Measurements from ENCODE around the gene NFIC. TPM values are rescaled to one million over a fixed set of nuclear protein-coding genes. Genes with fewer than 3 reads are reported as not detected.
A peak's percentile ranks its signal among the peaks of the same experiment; 100 is the strongest.

Gene NFIC
- total RNA-seq, 4 donors from 2014 or later, result 138 to 200 (median 160) TPM

- WGBS, 2 donors, result 78 to 80% methylated on average over 13 of the region's 13 CpGs
- TF ChIP-seq POLR2A (IDR thresholded peaks at IDR 0.05) (no peak), CTCF (IDR thresholded peaks at IDR 0.05) (no peak), EP300 (IDR thresholded peaks at IDR 0.05) (no peak)
- no peak for DNase-seq (ENCODE audit: low spot score in 2 of 2)
- Histone ChIP-seq H3K27ac (peak overlapping the region in 1 of 4 donors; percentile 29), H3K27me3 (no peaks in the 10 kb centered on the region), H3K9me3 (no peaks in the 10 kb centered on the region), H3K4me3 (no peak overlapping the region), H3K36me3 (peaks cover 0 to 7% (median 0%) of the 10 kb centered on the region in 3 donors), H3K4me1 (peaks cover 0 to 66% (median 24%) of the 10 kb centered on the region in 4 donors)
These were observed 45.3 kb downstream of the NFIC start for GRCh38 chr19:3411636-3412035.

GRCh38 chr19:3412066-3412465, 45.7 kb downstream of the NFIC start:
- Histone ChIP-seq H3K27me3 (no peaks in the 10 kb centered on the region), H3K4me1 (peaks cover 0 to 62% (median 24%) of the 10 kb centered on the region in 4 donors), H3K36me3 (peaks cover 0 to 7% (median 0%) of the 10 kb centered on the region in 3 donors), H3K4me3 (no peak overlapping the region), H3K9me3 (no peaks in the 10 kb centered on the region), H3K27ac (peak overlapping the region in 1 of 4 donors; percentile 29)
- WGBS, 2 donors, result 71 to 80% methylated on average over 4 of the region's 4 CpGs
- DNase-seq (ENCODE audit: low spot score in 2 of 2), result no peak
- TF ChIP-seq POLR2A (IDR thresholded peaks at IDR 0.05) (no peak), CTCF (IDR thresholded peaks at IDR 0.05) (no peak), EP300 (IDR thresholded peaks at IDR 0.05) (no peak)

DNA sequence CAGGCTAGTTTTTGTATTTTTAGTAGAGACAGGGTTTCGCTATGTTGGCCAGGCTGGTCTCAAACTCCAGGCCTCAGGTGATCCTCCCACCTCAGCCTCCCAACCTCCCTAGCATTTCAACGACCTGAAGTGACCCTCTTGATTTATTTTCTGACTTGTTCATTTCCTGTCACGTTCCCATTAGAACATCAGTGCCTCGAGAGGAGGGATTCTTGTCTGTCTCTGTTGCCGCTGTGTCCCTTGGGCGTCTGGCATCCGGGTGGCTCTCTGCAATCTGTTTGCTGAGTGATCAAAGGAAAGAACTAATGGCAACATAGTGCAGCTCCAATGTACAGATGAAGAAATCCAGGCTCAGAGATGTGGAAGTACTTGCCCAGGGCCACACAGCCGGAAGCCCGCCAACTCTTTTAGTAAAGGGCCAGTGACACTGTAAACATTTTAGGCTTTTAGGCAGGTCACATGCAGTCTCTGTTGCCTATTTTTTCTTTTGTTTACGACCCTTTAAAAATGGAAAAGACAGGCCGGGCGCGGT, 47.5 kb downstream of the NFIC start:
- Histone ChIP-seq H3K9me3 (no peaks in the 10 kb centered on the region), H3K27ac (peak overlapping the region in 2 of 4 donors; percentile 47 to 50), H3K27me3 (no peaks in the 10 kb centered on the region), H3K4me3 (no peak overlapping the region), H3K36me3 (peaks cover 0 to 7% (median 0%) of the 10 kb centered on the region in 3 donors), H3K4me1 (peaks cover 0 to 51% (median 9%) of the 10 kb centered on the region in 4 donors)
- WGBS, 2 donors, result 64 to 65% methylated on average over 13 of the region's 13 CpGs
- no peak for TF ChIP-seq POLR2A (IDR thresholded peaks at IDR 0.05)
- TF ChIP-seq CTCF (IDR thresholded peaks at IDR 0.05), result no peak
- TF ChIP-seq EP300 (IDR thresholded peaks at IDR 0.05), result no peak
- DNase-seq (ENCODE audit: low spot score in 2 of 2), result no peak

- DNase-seq (ENCODE audit: low spot score in 2 of 2), result no peak
- Histone ChIP-seq H3K9me3 (no peaks in the 10 kb centered on the region), H3K27me3 (no peaks in the 10 kb centered on the region), H3K27ac (peak overlapping the region in 1 of 4 donors; percentile 15), H3K4me3 (no peak overlapping the region), H3K4me1 (peaks cover 0 to 46% (median 0%) of the 10 kb centered on the region in 4 donors), H3K36me3 (peaks cover 0 to 3% (median 0%) of the 10 kb centered on the region in 3 donors)
- TF ChIP-seq CTCF (IDR thresholded peaks at IDR 0.05) (no peak), EP300 (IDR thresholded peaks at IDR 0.05) (no peak), POLR2A (IDR thresholded peaks at IDR 0.05) (no peak)
- WGBS, 2 donors, result 76% methylated on average over 5 of the region's 5 CpGs
These were observed 49.3 kb downstream of the NFIC start for GRCh38 chr19:3415695-3416094.

DNA sequence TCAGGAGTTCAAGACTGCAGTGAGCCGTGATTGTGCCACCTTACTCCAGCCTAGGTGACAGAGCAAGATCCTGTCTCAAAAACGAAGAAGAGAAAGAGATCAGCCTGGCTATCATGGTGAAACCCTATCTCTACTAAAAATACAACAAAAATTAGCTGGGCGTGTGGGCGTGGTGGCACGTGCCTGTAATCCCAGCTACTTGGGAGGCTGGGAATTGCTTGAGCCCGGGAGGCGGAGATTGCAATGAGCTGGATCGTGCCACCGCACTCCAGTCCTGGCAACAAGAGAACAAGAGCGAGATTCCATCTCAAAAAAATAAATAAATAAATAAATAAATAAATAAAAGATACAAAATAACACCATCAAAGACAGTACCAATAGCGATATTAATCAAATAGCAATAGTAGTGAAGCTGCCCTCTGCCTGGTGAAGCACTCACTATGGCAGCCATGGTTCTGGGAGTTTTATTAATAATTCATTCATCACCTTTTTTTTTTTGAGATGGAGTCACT, 53.9 kb downstream of the NFIC start:
- H3K4me3 ChIP-seq, result no peak overlapping the region
- WGBS, 2 donors, result 85 to 91% methylated on average over 11 of the region's 11 CpGs
- H3K27ac ChIP-seq, result no peak overlapping the region
- H3K9me3 ChIP-seq, result no peaks in the 10 kb centered on the region
- no peak for TF ChIP-seq EP300 (IDR thresholded peaks at IDR 0.05)
- no peak for TF ChIP-seq POLR2A (IDR thresholded peaks at IDR 0.05)
- TF ChIP-seq CTCF (IDR thresholded peaks at IDR 0.05), result no peak
- H3K27me3 ChIP-seq, result no peaks in the 10 kb centered on the region
- peaks cover 0 to 27% (median 2%) of the 10 kb centered on the region in 4 donors for H3K4me1 ChIP-seq
- peaks cover 0 to 16% (median 0%) of the 10 kb centered on the region in 3 donors for H3K36me3 ChIP-seq
- no peak for DNase-seq (ENCODE audit: low spot score in 2 of 2)

Measured in tibial nerve (tissue), 4 donors.